ENCODE results near the gene SRPK2. TPM values are rescaled to one million over a fixed set of nuclear protein-coding genes. Genes with fewer than 3 reads are reported as not detected.
"Not testable (repeated sequence)": the region's sequence is repeated elsewhere in the genome, so short reads cannot be mapped to it uniquely, and the experiment has no call there.

SRPK2 gene
- polyA plus RNA-seq, 4 donors = 12.2 to 24.7 (median 14.1) TPM

- not testable (repeated sequence) for H3K4me3 ChIP-seq (ENCODE audit: low read depth in 1 of 3, low read length in 3 of 3); FAIRE-seq; H3K27ac ChIP-seq (ENCODE audit: low read depth in 1 of 3, low read length in 2 of 3); H3K4me1 ChIP-seq (ENCODE audit: control insufficient read depth in 3 of 3, insufficient read depth in 2 of 3, low read depth in 1 of 3, low read length in 2 of 3); H3K36me3 ChIP-seq (ENCODE audit: control insufficient read depth in 3 of 3, insufficient read depth in 2 of 3, low read depth in 1 of 3, low read length in 3 of 3); H3K27me3 ChIP-seq (ENCODE audit: control insufficient read depth in 3 of 3, insufficient read depth in 3 of 3, low read length in 3 of 3); DNase-seq; H3K9me3 ChIP-seq (ENCODE audit: control insufficient read depth in 2 of 2, insufficient read depth in 1 of 2, low read depth in 1 of 2, low read length in 1 of 2)
- WGBS, 3 donors = 91 to 97% (median 93%) methylated on average over 8 of the region's 8 CpGs
Measured at GRCh38 chr7:105324606-105325005, 64.1 kb downstream of the SRPK2 start.

DNA sequence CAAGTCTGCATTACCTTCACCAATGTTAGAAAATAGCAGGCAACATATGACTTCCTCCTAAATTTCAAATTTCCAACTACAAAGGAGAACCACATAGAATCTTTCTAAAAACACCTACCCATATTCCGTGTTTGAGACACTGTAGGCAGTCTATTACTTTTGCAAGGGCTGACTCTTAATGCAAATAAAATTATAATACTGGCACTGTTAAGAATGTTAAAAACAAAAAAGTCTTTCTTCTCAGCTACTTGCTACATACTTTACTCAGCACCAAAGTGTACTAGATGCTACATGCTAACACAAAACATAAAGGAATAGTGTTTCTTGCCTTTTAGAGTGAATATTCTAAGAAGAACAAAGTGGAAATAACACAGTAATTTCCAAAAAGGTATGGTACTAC lies 65.4 kb downstream of the SRPK2 start:
- no peaks in the 10 kb centered on the region for H3K9me3 ChIP-seq (ENCODE audit: control insufficient read depth in 2 of 2, insufficient read depth in 1 of 2, low read depth in 1 of 2, low read length in 1 of 2)
- no peak overlapping the region for H3K27ac ChIP-seq (ENCODE audit: low read depth in 1 of 3, low read length in 2 of 3)
- FAIRE-seq = no peak
- DNase-seq = no peak
- no peaks in the 10 kb centered on the region for H3K27me3 ChIP-seq (ENCODE audit: control insufficient read depth in 3 of 3, insufficient read depth in 3 of 3, low read length in 3 of 3)
- WGBS, 3 donors = 87 to 100% (median 88%) methylated on average over 1 of the region's 1 CpG
- H3K4me1 ChIP-seq (ENCODE audit: control insufficient read depth in 3 of 3, insufficient read depth in 2 of 3, low read depth in 1 of 3, low read length in 2 of 3) = peaks cover 0 to 2% (median 0%) of the 10 kb centered on the region in 3 donors
- no peak overlapping the region for H3K4me3 ChIP-seq (ENCODE audit: low read depth in 1 of 3, low read length in 3 of 3)
- H3K36me3 ChIP-seq (ENCODE audit: control insufficient read depth in 3 of 3, insufficient read depth in 2 of 3, low read depth in 1 of 3, low read length in 3 of 3) = no peaks in the 10 kb centered on the region

DNA sequence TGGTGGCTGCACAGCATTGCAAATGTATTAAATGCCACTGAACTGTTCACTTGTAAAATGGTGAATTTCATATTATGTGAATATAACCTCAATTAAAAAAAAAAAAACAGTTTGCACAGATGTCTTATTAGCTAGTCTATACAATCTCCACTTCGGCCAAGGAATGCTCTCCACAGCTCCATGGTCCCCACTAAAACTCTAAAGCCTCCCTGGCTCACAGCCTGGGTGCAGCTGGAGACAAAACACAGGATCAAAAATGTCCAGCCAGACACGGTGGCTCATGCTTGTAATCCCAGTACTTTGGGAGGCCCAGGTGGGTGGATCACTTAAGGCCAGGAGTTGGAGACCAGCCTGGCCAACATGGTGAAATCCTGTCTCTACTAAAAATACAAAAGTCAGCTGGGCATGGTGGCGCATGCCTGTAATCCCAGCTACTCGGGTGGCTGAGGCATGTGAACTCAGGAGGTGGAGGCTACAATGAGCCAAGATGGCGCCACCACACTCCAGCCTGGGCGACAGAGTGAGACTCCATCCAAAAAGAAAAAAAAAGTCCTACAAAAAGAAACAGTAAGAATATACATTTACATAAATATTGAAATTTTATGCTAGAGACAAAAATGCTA lies 66.0 kb downstream of the SRPK2 start:
- Histone ChIP-seq H3K27ac (ENCODE audit: low read depth in 1 of 3, low read length in 2 of 3) (no peak overlapping the region), H3K4me1 (ENCODE audit: control insufficient read depth in 3 of 3, insufficient read depth in 2 of 3, low read depth in 1 of 3, low read length in 2 of 3) (peaks cover 0 to 2% (median 0%) of the 10 kb centered on the region in 3 donors), H3K27me3 (ENCODE audit: control insufficient read depth in 3 of 3, insufficient read depth in 3 of 3, low read length in 3 of 3) (no peaks in the 10 kb centered on the region), H3K36me3 (ENCODE audit: control insufficient read depth in 3 of 3, insufficient read depth in 2 of 3, low read depth in 1 of 3, low read length in 3 of 3) (no peaks in the 10 kb centered on the region), H3K4me3 (ENCODE audit: low read depth in 1 of 3, low read length in 3 of 3) (no peak overlapping the region), H3K9me3 (ENCODE audit: control insufficient read depth in 2 of 2, insufficient read depth in 1 of 2, low read depth in 1 of 2, low read length in 1 of 2) (no peaks in the 10 kb centered on the region)
- DNase-seq (no peak), FAIRE-seq (no peak)
- 84 to 97% (median 94%) methylated on average over 6 of the region's 6 CpGs for WGBS, 3 donors

DNA sequence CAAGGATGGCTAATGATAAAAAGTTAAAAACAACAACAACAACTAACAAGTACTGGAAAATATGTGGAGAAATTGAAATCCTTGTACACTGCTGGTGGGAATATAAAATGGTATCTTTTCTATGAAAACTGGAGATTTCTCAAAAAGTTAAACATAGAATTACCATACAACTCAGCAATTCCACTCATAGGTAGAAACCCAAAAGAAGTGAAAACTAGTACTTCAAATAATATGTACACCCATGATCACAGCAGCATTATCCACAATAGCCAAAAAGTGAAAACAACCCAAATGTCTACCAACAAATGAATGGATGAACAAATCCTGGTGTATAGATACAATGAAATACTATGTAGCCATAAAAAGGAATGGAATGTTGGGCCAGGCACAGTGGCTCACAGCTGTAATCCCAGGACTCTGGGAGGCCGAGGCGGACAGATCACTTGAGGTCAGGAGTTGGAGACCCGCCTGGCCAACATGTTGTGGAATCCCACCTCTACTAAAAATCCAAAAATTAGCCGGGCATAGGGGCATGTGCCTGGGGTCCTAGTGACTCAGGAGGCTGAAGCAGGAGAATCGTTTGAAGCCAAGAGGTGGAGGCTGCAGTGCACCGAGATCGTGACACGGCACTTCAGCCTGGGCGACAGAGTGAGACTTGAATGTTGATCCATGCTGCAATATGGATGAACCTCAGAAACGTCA lies 66.8 kb downstream of the SRPK2 start:
- Histone ChIP-seq H3K4me3 (ENCODE audit: low read depth in 1 of 3, low read length in 3 of 3) (no peak overlapping the region), H3K36me3 (ENCODE audit: control insufficient read depth in 3 of 3, insufficient read depth in 2 of 3, low read depth in 1 of 3, low read length in 3 of 3) (no peaks in the 10 kb centered on the region), H3K27me3 (ENCODE audit: control insufficient read depth in 3 of 3, insufficient read depth in 3 of 3, low read length in 3 of 3) (no peaks in the 10 kb centered on the region), H3K4me1 (ENCODE audit: control insufficient read depth in 3 of 3, insufficient read depth in 2 of 3, low read depth in 1 of 3, low read length in 2 of 3) (no peaks in the 10 kb centered on the region), H3K27ac (ENCODE audit: low read depth in 1 of 3, low read length in 2 of 3) (no peak overlapping the region), H3K9me3 (ENCODE audit: control insufficient read depth in 2 of 2, insufficient read depth in 1 of 2, low read depth in 1 of 2, low read length in 1 of 2) (no peaks in the 10 kb centered on the region)
- DNase-seq (no peak), FAIRE-seq (no peak)
- 92 to 96% (median 94%) methylated on average over 10 of the region's 10 CpGs for WGBS, 3 donors

DNA sequence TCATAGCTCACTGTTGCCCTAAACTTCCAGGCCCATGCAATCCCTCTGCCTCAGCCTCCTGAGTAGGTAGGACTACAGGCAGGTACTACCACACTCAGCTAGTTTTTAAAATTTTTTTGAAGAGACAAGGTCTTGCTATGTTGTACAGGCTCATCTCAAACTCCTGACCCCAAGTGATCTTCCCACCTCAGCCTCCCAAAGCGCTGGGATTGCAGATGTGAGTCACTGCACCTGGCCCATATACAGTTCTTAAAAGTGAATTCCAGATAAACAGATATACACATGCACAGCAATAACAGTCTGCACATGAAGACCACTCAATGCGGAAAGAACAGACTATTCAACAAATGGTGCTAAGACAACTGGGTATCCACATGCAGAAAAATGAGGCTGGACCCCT lies 67.8 kb downstream of the SRPK2 start:
- peaks cover 0 to 2% (median 0%) of the 10 kb centered on the region in 3 donors for H3K4me1 ChIP-seq (ENCODE audit: control insufficient read depth in 3 of 3, insufficient read depth in 2 of 3, low read depth in 1 of 3, low read length in 2 of 3)
- 90 to 98% (median 95%) methylated on average over 2 of the region's 2 CpGs for WGBS, 3 donors
- H3K27ac ChIP-seq (ENCODE audit: low read depth in 1 of 3, low read length in 2 of 3) = no peak overlapping the region
- no peak for FAIRE-seq
- no peak for DNase-seq
- H3K27me3 ChIP-seq (ENCODE audit: control insufficient read depth in 3 of 3, insufficient read depth in 3 of 3, low read length in 3 of 3) = no peaks in the 10 kb centered on the region
- H3K36me3 ChIP-seq (ENCODE audit: control insufficient read depth in 3 of 3, insufficient read depth in 2 of 3, low read depth in 1 of 3, low read length in 3 of 3) = no peaks in the 10 kb centered on the region
- H3K4me3 ChIP-seq (ENCODE audit: low read depth in 1 of 3, low read length in 3 of 3) = no peak overlapping the region
- no peaks in the 10 kb centered on the region for H3K9me3 ChIP-seq (ENCODE audit: control insufficient read depth in 2 of 2, insufficient read depth in 1 of 2, low read depth in 1 of 2, low read length in 1 of 2)

GRCh38 chr7:105319578-105319977 lies 69.1 kb downstream of the SRPK2 start:
- H3K4me3 ChIP-seq (ENCODE audit: low read depth in 1 of 3, low read length in 3 of 3) = no peak overlapping the region
- H3K36me3 ChIP-seq (ENCODE audit: control insufficient read depth in 3 of 3, insufficient read depth in 2 of 3, low read depth in 1 of 3, low read length in 3 of 3) = no peaks in the 10 kb centered on the region
- DNase-seq (no peak), FAIRE-seq (no peak)
- 90 to 93% (median 91%) methylated on average over 10 of the region's 10 CpGs for WGBS, 3 donors
- H3K4me1 ChIP-seq (ENCODE audit: control insufficient read depth in 3 of 3, insufficient read depth in 2 of 3, low read depth in 1 of 3, low read length in 2 of 3) = peaks cover 0 to 2% (median 0%) of the 10 kb centered on the region in 3 donors
- no peak overlapping the region for H3K27ac ChIP-seq (ENCODE audit: low read depth in 1 of 3, low read length in 2 of 3)
- H3K9me3 ChIP-seq (ENCODE audit: control insufficient read depth in 2 of 2, insufficient read depth in 1 of 2, low read depth in 1 of 2, low read length in 1 of 2) = no peaks in the 10 kb centered on the region
- no peaks in the 10 kb centered on the region for H3K27me3 ChIP-seq (ENCODE audit: control insufficient read depth in 3 of 3, insufficient read depth in 3 of 3, low read length in 3 of 3)

DNA sequence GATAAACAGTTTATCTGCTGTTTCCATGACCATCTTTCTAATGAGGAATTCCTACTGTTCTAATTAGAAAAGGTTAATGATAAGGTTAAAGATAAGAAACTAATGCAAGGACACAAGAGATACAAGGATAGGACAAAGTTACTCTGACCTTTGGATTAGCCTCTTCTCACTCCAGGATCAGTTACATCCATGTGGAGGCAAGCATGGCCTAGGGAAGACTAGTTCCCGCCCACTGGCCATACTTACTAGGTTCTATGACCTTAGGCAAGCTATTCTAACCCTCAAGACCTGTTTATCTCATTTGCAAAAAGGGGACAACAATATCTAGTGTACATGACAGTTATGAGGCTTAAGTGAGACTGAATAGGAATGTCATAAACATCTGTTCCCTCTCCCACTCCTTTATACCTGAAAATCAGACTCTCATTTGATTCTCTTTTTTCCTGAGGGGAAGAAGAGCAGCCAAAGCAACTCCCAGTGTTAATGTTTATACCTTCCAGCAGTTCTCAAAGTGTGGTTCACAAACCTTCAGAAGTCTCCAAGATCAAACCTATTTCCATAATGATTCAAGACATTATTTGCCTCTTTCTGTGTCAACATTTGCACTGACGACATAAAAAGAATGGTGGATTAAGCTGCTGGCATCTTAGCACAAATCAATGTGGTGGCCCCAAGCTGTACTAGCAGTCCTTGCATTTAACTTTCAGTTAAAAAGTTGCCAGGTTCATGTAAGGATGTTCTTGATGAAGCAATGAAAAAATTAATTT lies 72.0 kb downstream of the SRPK2 start:
- WGBS, 3 donors = 92 to 97% (median 93%) methylated on average over 2 of the region's 2 CpGs
- no peaks in the 10 kb centered on the region for H3K9me3 ChIP-seq (ENCODE audit: control insufficient read depth in 2 of 2, insufficient read depth in 1 of 2, low read depth in 1 of 2, low read length in 1 of 2)

GRCh38 chr7:105315357-105315756 lies 73.4 kb downstream of the SRPK2 start:
- no peaks in the 10 kb centered on the region for H3K27me3 ChIP-seq (ENCODE audit: control insufficient read depth in 3 of 3, insufficient read depth in 3 of 3, low read length in 3 of 3)
- WGBS, 3 donors = 50 to 70% (median 68%) methylated on average over 2 of the region's 2 CpGs
- no peak overlapping the region for H3K27ac ChIP-seq (ENCODE audit: low read depth in 1 of 3, low read length in 2 of 3)
- H3K9me3 ChIP-seq (ENCODE audit: control insufficient read depth in 2 of 2, insufficient read depth in 1 of 2, low read depth in 1 of 2, low read length in 1 of 2) = no peaks in the 10 kb centered on the region
- no peak for DNase-seq
- H3K4me1 ChIP-seq (ENCODE audit: control insufficient read depth in 3 of 3, insufficient read depth in 2 of 3, low read depth in 1 of 3, low read length in 2 of 3) = peaks cover 0 to 2% (median 0%) of the 10 kb centered on the region in 3 donors
- no peak for FAIRE-seq
- H3K4me3 ChIP-seq (ENCODE audit: low read depth in 1 of 3, low read length in 3 of 3) = no peak overlapping the region
- H3K36me3 ChIP-seq (ENCODE audit: control insufficient read depth in 3 of 3, insufficient read depth in 2 of 3, low read depth in 1 of 3, low read length in 3 of 3) = no peaks in the 10 kb centered on the region

More for the DNA sequence above, 72.0 kb downstream of the SRPK2 start:
- Histone ChIP-seq H3K27me3 (ENCODE audit: control insufficient read depth in 3 of 3, insufficient read depth in 3 of 3, low read length in 3 of 3) (no peaks in the 10 kb centered on the region), H3K27ac (ENCODE audit: low read depth in 1 of 3, low read length in 2 of 3) (no peak overlapping the region), H3K4me3 (ENCODE audit: low read depth in 1 of 3, low read length in 3 of 3) (no peak overlapping the region), H3K36me3 (ENCODE audit: control insufficient read depth in 3 of 3, insufficient read depth in 2 of 3, low read depth in 1 of 3, low read length in 3 of 3) (no peaks in the 10 kb centered on the region), H3K4me1 (ENCODE audit: control insufficient read depth in 3 of 3, insufficient read depth in 2 of 3, low read depth in 1 of 3, low read length in 2 of 3) (peaks cover 0 to 2% (median 0%) of the 10 kb centered on the region in 3 donors)
- DNase-seq (no peak), FAIRE-seq (no peak)
